CD4-positive, CD25-positive, alpha-beta regulatory T cell (primary cell): ENCODE measurements around the gene DAW1. TPM values are rescaled to one million over a fixed set of nuclear protein-coding genes. Genes with fewer than 3 reads are reported as not detected.

Source experiments
- ATAC-seq, 2 donors: fragments of 150-1000 bp; cut with Tn5 transposase; one replicate each; pipeline ENCODE4 v1.10.0; 2021; ENCODE audit warnings: low read depth in 2 of 2, moderate number of reproducible peaks in 2 of 2, moderate library complexity in 1 of 2
- DNase-seq, 3 donors: peaks; one replicate each; pipeline versions ENCODE4 v3.0.0 to v3.0.0-alpha.2; 2012 to 2022; ENCODE audit warnings: mixed read lengths in 1 of 3
- H3K27ac ChIP-seq: one replicate; pipeline ENCODE4 v1.7.0; 2013; ENCODE audit warnings: mild to moderate bottlenecking, low read length; ENCODE audit not compliant: insufficient read depth, poor library complexity, severe bottlenecking
- H3K27me3 ChIP-seq: one replicate; pipeline ENCODE4 v1.7.0; 2013; ENCODE audit warnings: low read length; ENCODE audit not compliant: control insufficient read depth, insufficient read depth
- H3K36me3 ChIP-seq: one replicate; pipeline ENCODE4 v1.7.0; 2013; ENCODE audit warnings: mild to moderate bottlenecking, low read length, moderate library complexity; ENCODE audit not compliant: control insufficient read depth, insufficient read depth
- H3K4me1 ChIP-seq: 2 replicates; pipeline ENCODE4 v1.7.0; 2013; ENCODE audit warnings: mild to moderate bottlenecking, low read length; ENCODE audit not compliant: insufficient read depth, control insufficient read depth, poor library complexity, severe bottlenecking
- H3K4me3 ChIP-seq: one replicate; pipeline ENCODE4 v1.7.0; 2013; ENCODE audit warnings: low read depth, mild to moderate bottlenecking, low read length, moderate library complexity
- H3K9me3 ChIP-seq, 2 experiments: 1 replicate in 1 of 2; 2 replicates in 1 of 2; pipeline ENCODE4 v1.7.0; 2013; ENCODE audit warnings: low read length in 2 of 2, mild to moderate bottlenecking in 1 of 2, moderate library complexity in 1 of 2; ENCODE audit not compliant: control insufficient read depth in 2 of 2
- H3K27ac Mint-ChIP-seq, 3 donors: one replicate each; pipeline ENCODE4 v1.8.0; 2020 to 2022; ENCODE audit warnings: mild to moderate bottlenecking in 3 of 3, mixed read lengths in 3 of 3, moderate library complexity in 2 of 3
- H3K27me3 Mint-ChIP-seq: one replicate; pipeline ENCODE4 v1.8.0; 2022; ENCODE audit warnings: mild to moderate bottlenecking, mixed read lengths
- H3K36me3 Mint-ChIP-seq: one replicate; pipeline ENCODE4 v1.8.0; 2020; ENCODE audit warnings: mixed read lengths
- H3K4me1 Mint-ChIP-seq, 4 donors: one replicate each; pipeline ENCODE4 v1.8.0; 2020 to 2022; ENCODE audit warnings: mixed read lengths in 4 of 4, mild to moderate bottlenecking in 1 of 4
- H3K4me3 Mint-ChIP-seq, 4 donors: one replicate each; pipeline ENCODE4 v1.8.0; 2020 to 2022; ENCODE audit warnings: mild to moderate bottlenecking in 4 of 4, mixed read lengths in 4 of 4, moderate library complexity in 3 of 4
- H3K9me3 Mint-ChIP-seq, 7 donors: one replicate each; pipeline ENCODE4 v1.8.0; 2020 to 2022; ENCODE audit warnings: mixed read lengths in 7 of 7, mild to moderate bottlenecking in 3 of 7, moderate library complexity in 2 of 7
- polyA plus RNA-seq, 4 donors: library from polyadenylated mRNA; unstranded; fragments of 300-500 nt; fragmentation: Illumina TruSeq; gene quantifications; one replicate each; pipeline ENCODE4 v1.2.3, GENCODE V29; 2021
- total RNA-seq: library from RNA; stranded (reverse); gene quantifications from one replicate; pipeline ENCODE4 v1.2.3, GENCODE V29; 2022

Gene DAW1
- total and polyA plus RNA-seq, 5 donors from 2014 or later: not detected

GRCh38 chr2:227889336-227889735, 17.9 kb downstream of the DAW1 start:
- ATAC-seq (no peak), DNase-seq (no peak)
- no peaks in the 10 kb centered on the region for H3K4me1 Mint-ChIP-seq
- H3K4me3 Mint-ChIP-seq: no peak overlapping the region
- H3K4me1 ChIP-seq: no peaks in the 10 kb centered on the region
- no peak overlapping the region for H3K27ac Mint-ChIP-seq
- H3K4me3 ChIP-seq: no peak overlapping the region
- H3K9me3 Mint-ChIP-seq: peaks cover 0 to under 1% (median 0%) of the 10 kb centered on the region in 7 donors
- no peaks in the 10 kb centered on the region for H3K9me3 ChIP-seq
- H3K27me3 Mint-ChIP-seq: peaks cover 9% of the 10 kb centered on the region
- no peak overlapping the region for H3K27ac ChIP-seq
- no peaks in the 10 kb centered on the region for H3K36me3 Mint-ChIP-seq
- H3K27me3 ChIP-seq: no peaks in the 10 kb centered on the region
- no peaks in the 10 kb centered on the region for H3K36me3 ChIP-seq

- Histone ChIP-seq H3K27ac (no peak overlapping the region), H3K9me3 (no peaks in the 10 kb centered on the region), H3K27me3 (no peaks in the 10 kb centered on the region), H3K4me1 (no peaks in the 10 kb centered on the region), H3K4me3 (no peak overlapping the region), H3K36me3 (no peaks in the 10 kb centered on the region)
- Mint-ChIP-seq H3K4me3 (no peak overlapping the region), H3K27ac (no peak overlapping the region), H3K4me1 (no peaks in the 10 kb centered on the region), H3K36me3 (no peaks in the 10 kb centered on the region), H3K9me3 (peaks cover 0 to 2% (median 0%) of the 10 kb centered on the region in 7 donors), H3K27me3 (peaks cover 9% of the 10 kb centered on the region)
- DNase-seq (peak in 2 of 3 donors; percentile 22 to 50), ATAC-seq (no peak)
Observed at GRCh38 chr2:227890495-227891079, 19.2 kb downstream of the DAW1 start.

GRCh38 chr2:227891673-227892072, 20.2 kb downstream of the DAW1 start:
- Mint-ChIP-seq H3K4me1 (no peaks in the 10 kb centered on the region), H3K4me3 (no peak overlapping the region), H3K27ac (peak overlapping the region in 1 of 3 donors; percentile 5), H3K27me3 (peaks cover 9% of the 10 kb centered on the region), H3K9me3 (peaks cover 0 to 2% (median 0%) of the 10 kb centered on the region in 7 donors), H3K36me3 (no peaks in the 10 kb centered on the region)
- Histone ChIP-seq H3K36me3 (no peaks in the 10 kb centered on the region), H3K9me3 (no peaks in the 10 kb centered on the region), H3K27me3 (no peaks in the 10 kb centered on the region), H3K27ac (no peak overlapping the region), H3K4me3 (no peak overlapping the region), H3K4me1 (no peaks in the 10 kb centered on the region)
- DNase-seq (no peak), ATAC-seq (no peak)

- Histone ChIP-seq H3K4me1 (no peaks in the 10 kb centered on the region), H3K27me3 (no peaks in the 10 kb centered on the region), H3K9me3 (no peaks in the 10 kb centered on the region), H3K4me3 (no peak overlapping the region), H3K27ac (no peak overlapping the region), H3K36me3 (no peaks in the 10 kb centered on the region)
- Mint-ChIP-seq H3K27me3 (no peaks in the 10 kb centered on the region), H3K4me1 (no peaks in the 10 kb centered on the region), H3K36me3 (no peaks in the 10 kb centered on the region), H3K9me3 (no peaks in the 10 kb centered on the region), H3K27ac (no peak overlapping the region), H3K4me3 (no peak overlapping the region)
- ATAC-seq: no peak
- DNase-seq: no peak
Observed at GRCh38 chr2:227903381-227903780, 31.9 kb downstream of the DAW1 start.

GRCh38 chr2:227906991-227907390, 35.6 kb downstream of the DAW1 start:
- Mint-ChIP-seq H3K27ac (no peak overlapping the region), H3K9me3 (no peaks in the 10 kb centered on the region), H3K4me1 (no peaks in the 10 kb centered on the region), H3K27me3 (no peaks in the 10 kb centered on the region), H3K4me3 (no peak overlapping the region), H3K36me3 (no peaks in the 10 kb centered on the region)
- Histone ChIP-seq H3K27ac (no peak overlapping the region), H3K4me3 (no peak overlapping the region), H3K9me3 (no peaks in the 10 kb centered on the region), H3K4me1 (no peaks in the 10 kb centered on the region), H3K36me3 (no peaks in the 10 kb centered on the region), H3K27me3 (no peaks in the 10 kb centered on the region)
- no peak for DNase-seq
- no peak for ATAC-seq

- Histone ChIP-seq H3K9me3 (no peaks in the 10 kb centered on the region), H3K36me3 (no peaks in the 10 kb centered on the region), H3K4me1 (no peaks in the 10 kb centered on the region), H3K4me3 (no peak overlapping the region), H3K27me3 (no peaks in the 10 kb centered on the region), H3K27ac (no peak overlapping the region)
- no peaks in the 10 kb centered on the region for H3K4me1 Mint-ChIP-seq
- ATAC-seq (no peak), DNase-seq (no peak)
- H3K27me3 Mint-ChIP-seq: no peaks in the 10 kb centered on the region
- no peak overlapping the region for H3K27ac Mint-ChIP-seq
- H3K4me3 Mint-ChIP-seq: no peak overlapping the region
- no peaks in the 10 kb centered on the region for H3K36me3 Mint-ChIP-seq
- no peaks in the 10 kb centered on the region for H3K9me3 Mint-ChIP-seq
Observed at GRCh38 chr2:227908266-227909054, 37.0 kb downstream of the DAW1 start.

GRCh38 chr2:227914362-227914761, 42.9 kb downstream of the DAW1 start:
- Mint-ChIP-seq H3K27ac (no peak overlapping the region), H3K4me1 (no peaks in the 10 kb centered on the region), H3K36me3 (no peaks in the 10 kb centered on the region), H3K4me3 (no peak overlapping the region), H3K9me3 (no peaks in the 10 kb centered on the region), H3K27me3 (no peaks in the 10 kb centered on the region)
- H3K27me3 ChIP-seq: no peaks in the 10 kb centered on the region
- H3K27ac ChIP-seq: no peak overlapping the region
- no peak overlapping the region for H3K4me3 ChIP-seq
- no peak for ATAC-seq
- no peak for DNase-seq
- H3K4me1 ChIP-seq: no peaks in the 10 kb centered on the region
- H3K36me3 ChIP-seq: no peaks in the 10 kb centered on the region
- no peaks in the 10 kb centered on the region for H3K9me3 ChIP-seq

GRCh38 chr2:227921648-227922047, 50.2 kb downstream of the DAW1 start:
- DNase-seq (no peak), ATAC-seq (no peak)
- Mint-ChIP-seq H3K36me3 (no peaks in the 10 kb centered on the region), H3K9me3 (peaks cover 0 to 3% (median 1%) of the 10 kb centered on the region in 7 donors), H3K27ac (no peak overlapping the region), H3K27me3 (no peaks in the 10 kb centered on the region), H3K4me3 (no peak overlapping the region), H3K4me1 (no peaks in the 10 kb centered on the region)
- H3K27ac ChIP-seq: no peak overlapping the region
- H3K4me1 ChIP-seq: no peaks in the 10 kb centered on the region
- no peak overlapping the region for H3K4me3 ChIP-seq
- no peaks in the 10 kb centered on the region for H3K9me3 ChIP-seq
- H3K36me3 ChIP-seq: no peaks in the 10 kb centered on the region
- no peaks in the 10 kb centered on the region for H3K27me3 ChIP-seq
